Hematopoietic multipotent progenitor cell (in vitro differentiated cells): ENCODE measurements around the gene RPL10. TPM values are rescaled to one million over a fixed set of nuclear protein-coding genes. Genes with fewer than 3 reads are reported as not detected.

Experiments used
- DNase-seq, 3 donors: peaks; one replicate each; pipeline ENCODE4 v3.0.0-alpha.2; 2011 to 2015; ENCODE audit warnings: low read depth in 2 of 3, low spot score in 2 of 3
- small RNA-seq: library from RNA; depleted of rRNA; stranded (forward); fragments of <200 nt; gene quantifications from one replicate; pipeline ENCODE3, GENCODE V24; 2012
- total RNA-seq: library from RNA; depleted of rRNA; stranded (reverse); fragments of >200 nt; gene quantifications from one replicate; pipeline ENCODE4 v1.2.3, GENCODE V29; 2012

The RPL10 gene
- total RNA-seq, 1 donor: 7,558 TPM

- peak in 1 of 3 donors; percentile 48 for DNase-seq
These were observed 46.0 kb downstream of the RPL10 start, which contains the start of gene FAM50A for GRCh38 chrX:154443992-154444754. Gene FAM50A (plus strand): TSS chrX:154444141. CDS start chrX:154444236, 95 bp downstream.

GRCh38 chrX:154444755-154445246 lies 46.6 kb downstream of the RPL10 start:
- no peak for DNase-seq

- no peak for DNase-seq
These were observed 47.6 kb downstream of the RPL10 start for GRCh38 chrX:154445776-154446175.

GRCh38 chrX:154446430-154446829 lies 48.3 kb downstream of the RPL10 start:
- DNase-seq: no peak

GRCh38 chrX:154448484-154448883 lies 50.3 kb downstream of the RPL10 start:
- no peak for DNase-seq

GRCh38 chrX:154449618-154450017 lies 51.4 kb downstream of the RPL10 start:
- no peak for DNase-seq

GRCh38 chrX:154450312-154450711 lies 52.1 kb downstream of the RPL10 start:
- no peak for DNase-seq

Small RNAs within 50 kb of the gene (small RNA-seq; reads per million reads assigned to genes)
- gene MIR6858 (not detected), gene SNORA70 (not detected)

Other genes with a start within 250 kb of the RPL10 start
- not detected for gene OPN1MW, start 215.8 kb upstream of the RPL10 start, total RNA-seq
- gene OPN1MW2, start 178.6 kb upstream of the RPL10 start, total RNA-seq: not detected
- gene OPN1MW3, start 140.8 kb upstream of the RPL10 start, total RNA-seq: not detected
- gene TEX28, start 103.3 kb upstream of the RPL10 start, total RNA-seq: under 0.01 TPM
- gene TKTL1, start 102.6 kb upstream of the RPL10 start, total RNA-seq: 0.27 TPM
- gene FLNA, start 23.7 kb upstream of the RPL10 start, total RNA-seq: 868 TPM
- gene EMD, start 19.1 kb upstream of the RPL10 start, total RNA-seq: 24.5 TPM
- 89.7 TPM for gene DNASE1L1, start 10.9 kb downstream of the RPL10 start, total RNA-seq
- gene TAFAZZIN, start 13.2 kb downstream of the RPL10 start, total RNA-seq: 42.3 TPM
- gene ATP6AP1, start 30.3 kb downstream of the RPL10 start, total RNA-seq: 95.1 TPM
- 85.9 TPM for gene GDI1, start 38.8 kb downstream of the RPL10 start, total RNA-seq
- 10.5 TPM for gene FAM50A, start 45.8 kb downstream of the RPL10 start, total RNA-seq
- 12.1 TPM for gene PLXNA3, start 59.9 kb downstream of the RPL10 start, total RNA-seq
- gene LAGE3, start 80.9 kb downstream of the RPL10 start, total RNA-seq: 47.1 TPM
- gene UBL4A, start 88.2 kb downstream of the RPL10 start, total RNA-seq: 54.4 TPM
- 37.2 TPM for gene SLC10A3, start 92.3 kb downstream of the RPL10 start, total RNA-seq
- gene FAM3A, start 117.9 kb downstream of the RPL10 start, total RNA-seq: 43.9 TPM
- gene G6PD, start 148.5 kb downstream of the RPL10 start, total RNA-seq: 110 TPM
- gene IKBKG, start 149.2 kb downstream of the RPL10 start, total RNA-seq: 13.2 TPM
- gene CTAG1A, start 186.8 kb downstream of the RPL10 start, total RNA-seq: not detected
- not detected for gene CTAG1B, start 220.9 kb downstream of the RPL10 start, total RNA-seq